Measurements from ENCODE around the gene TRAPPC10. TPM values are rescaled to one million over a fixed set of nuclear protein-coding genes. Genes with fewer than 3 reads are reported as not detected.

The TRAPPC10 gene
- total RNA-seq, 1 donor from 2014 or later = 23.4 TPM

GRCh38 chr21:43983390-43983789 is 28.7 kb upstream of the TRAPPC10 start:
- DNase-seq (ENCODE audit: low read depth, low spot score) = no peak

- DNase-seq (ENCODE audit: low read depth, low spot score) = no peak
Measured at GRCh38 chr21:43983860-43984420, 28.2 kb upstream of the TRAPPC10 start.

- DNase-seq (ENCODE audit: low read depth, low spot score) = no peak
Measured at GRCh38 chr21:43984905-43985689, 27.0 kb upstream of the TRAPPC10 start.

- no peak for DNase-seq (ENCODE audit: low read depth, low spot score)
Measured at GRCh38 chr21:43985690-43986251, 26.3 kb upstream of the TRAPPC10 start.

- DNase-seq (ENCODE audit: low read depth, low spot score) = no peak
Measured at GRCh38 chr21:43986544-43987451, 25.3 kb upstream of the TRAPPC10 start.

- DNase-seq (ENCODE audit: low read depth, low spot score) = no peak
Measured at GRCh38 chr21:43987509-43987908, 24.6 kb upstream of the TRAPPC10 start.

- DNase-seq (ENCODE audit: low read depth, low spot score) = no peak
Measured at GRCh38 chr21:43988016-43988415, 24.1 kb upstream of the TRAPPC10 start.

GRCh38 chr21:43988506-43989230 is 23.4 kb upstream of the TRAPPC10 start:
- no peak for DNase-seq (ENCODE audit: low read depth, low spot score)

- DNase-seq (ENCODE audit: low read depth, low spot score) = no peak
Measured at GRCh38 chr21:43989401-43989800, 22.7 kb upstream of the TRAPPC10 start.

GRCh38 chr21:43991447-43991991 is 20.6 kb upstream of the TRAPPC10 start:
- DNase-seq (ENCODE audit: low read depth, low spot score) = no peak

GRCh38 chr21:43992121-43992520 is 20.0 kb upstream of the TRAPPC10 start:
- no peak for DNase-seq (ENCODE audit: low read depth, low spot score)

GRCh38 chr21:43993420-43993934 is 18.6 kb upstream of the TRAPPC10 start:
- no peak for DNase-seq (ENCODE audit: low read depth, low spot score)

- DNase-seq (ENCODE audit: low read depth, low spot score) = no peak
Measured at GRCh38 chr21:43994085-43994484, 18.0 kb upstream of the TRAPPC10 start.

GRCh38 chr21:43994646-43995045 is 17.5 kb upstream of the TRAPPC10 start:
- DNase-seq (ENCODE audit: low read depth, low spot score) = no peak

- no peak for DNase-seq (ENCODE audit: low read depth, low spot score)
Measured at GRCh38 chr21:43995521-43996105, 16.5 kb upstream of the TRAPPC10 start.

GRCh38 chr21:43997766-43998742 is 14.1 kb upstream of the TRAPPC10 start:
- no peak for DNase-seq (ENCODE audit: low read depth, low spot score)

- no peak for DNase-seq (ENCODE audit: low read depth, low spot score)
Measured at GRCh38 chr21:44000360-44000759, 11.7 kb upstream of the TRAPPC10 start.

- no peak for DNase-seq (ENCODE audit: low read depth, low spot score)
Measured at GRCh38 chr21:44002511-44002910, 9.6 kb upstream of the TRAPPC10 start.

Measured in pulmonary artery endothelial cell (primary cell).